ENCODE data around the gene AXIN1.
"Not testable (repeated sequence)": the region's sequence is repeated elsewhere in the genome, so short reads cannot be mapped to it uniquely, and the experiment has no call there.

The AXIN1 gene

GRCh38 chr16:266258-267164, 86.0 kb downstream of the AXIN1 start:
- no peak for DNase-seq (ENCODE audit: low spot score)

- no peak for DNase-seq (ENCODE audit: low spot score)
These were observed 86.8 kb downstream of the AXIN1 start for GRCh38 chr16:265711-266110.

DNA sequence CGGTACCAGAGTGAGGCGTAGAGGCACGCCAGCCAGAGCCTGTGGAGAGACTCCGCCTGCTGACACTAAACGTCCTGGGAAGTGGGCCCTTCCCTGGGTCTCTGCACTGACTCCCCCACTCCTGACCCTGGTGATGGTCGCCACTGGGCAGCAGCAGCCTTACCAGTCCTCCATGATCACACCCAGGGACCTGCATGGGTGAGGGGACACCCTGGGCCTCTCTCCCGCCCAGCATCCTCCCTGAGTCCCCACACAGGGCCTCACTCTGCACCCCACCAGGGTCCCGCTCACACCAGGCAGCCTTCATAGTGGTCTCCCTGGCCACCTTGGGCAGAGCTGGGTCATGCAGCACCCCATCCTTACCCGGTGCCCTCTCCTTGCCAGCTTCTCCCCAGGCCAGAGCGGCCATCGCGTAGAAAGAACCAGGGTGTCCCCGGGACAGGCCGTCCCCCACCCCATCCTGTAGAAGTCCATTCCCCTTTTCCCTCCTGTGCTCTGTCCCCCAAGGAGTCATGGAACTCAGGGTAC, 87.5 kb downstream of the AXIN1 start:
- no peak for DNase-seq (ENCODE audit: low spot score)

- no peak for DNase-seq (ENCODE audit: low spot score)
These were observed 88.0 kb downstream of the AXIN1 start for GRCh38 chr16:264440-264951.

DNA sequence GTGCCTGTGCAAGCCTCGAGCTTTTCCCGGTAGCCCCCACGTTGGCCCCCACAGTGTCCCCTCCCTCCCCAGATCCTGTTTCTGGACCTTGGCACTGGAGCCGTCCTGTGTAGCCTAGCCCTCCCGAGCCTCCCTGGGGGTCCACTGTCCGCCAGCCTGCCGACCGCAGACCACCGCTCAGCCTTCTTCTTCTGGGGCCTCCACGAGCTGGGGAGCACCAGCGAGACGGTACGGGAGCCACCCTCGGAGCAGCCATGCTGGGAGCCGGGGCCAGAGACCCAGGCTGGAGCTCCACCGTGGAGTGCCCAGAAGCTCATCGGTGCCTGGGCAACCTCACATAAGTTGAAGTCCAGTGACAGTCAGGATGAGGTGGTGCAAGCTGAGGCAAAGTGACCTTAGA, 88.6 kb downstream of the AXIN1 start:
- DNase-seq (ENCODE audit: low spot score), result no peak

DNA sequence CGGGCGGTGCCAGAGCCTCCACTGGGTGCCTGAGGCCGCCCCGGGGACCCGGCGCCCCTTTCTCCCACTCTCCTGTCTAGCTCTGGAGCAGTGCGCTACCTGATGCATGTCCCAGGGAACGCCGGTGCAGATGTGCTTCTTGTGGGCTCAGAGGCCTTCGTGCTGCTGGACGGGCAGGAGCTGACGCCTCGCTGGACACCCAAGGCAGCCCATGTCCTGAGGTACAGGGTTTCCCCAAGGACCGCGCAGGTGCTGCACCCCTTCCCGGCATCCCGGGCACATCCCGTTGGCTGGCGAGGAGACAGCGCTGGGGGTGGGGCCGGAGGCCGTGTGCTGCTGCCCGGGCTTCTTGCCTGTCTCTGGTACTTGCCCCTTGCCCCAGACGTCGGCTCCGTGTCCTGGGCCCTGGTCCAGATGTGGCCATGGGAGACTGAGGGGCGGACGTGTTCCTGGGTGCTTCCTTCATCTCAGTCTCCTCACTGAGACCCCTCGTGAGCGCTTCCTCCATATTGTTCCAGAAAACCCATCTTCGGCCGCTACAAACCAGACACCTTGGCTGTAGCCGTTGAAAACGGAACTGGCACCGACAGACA, 89.2 kb downstream of the AXIN1 start:
- DNase-seq (ENCODE audit: low spot score), result no peak

DNA sequence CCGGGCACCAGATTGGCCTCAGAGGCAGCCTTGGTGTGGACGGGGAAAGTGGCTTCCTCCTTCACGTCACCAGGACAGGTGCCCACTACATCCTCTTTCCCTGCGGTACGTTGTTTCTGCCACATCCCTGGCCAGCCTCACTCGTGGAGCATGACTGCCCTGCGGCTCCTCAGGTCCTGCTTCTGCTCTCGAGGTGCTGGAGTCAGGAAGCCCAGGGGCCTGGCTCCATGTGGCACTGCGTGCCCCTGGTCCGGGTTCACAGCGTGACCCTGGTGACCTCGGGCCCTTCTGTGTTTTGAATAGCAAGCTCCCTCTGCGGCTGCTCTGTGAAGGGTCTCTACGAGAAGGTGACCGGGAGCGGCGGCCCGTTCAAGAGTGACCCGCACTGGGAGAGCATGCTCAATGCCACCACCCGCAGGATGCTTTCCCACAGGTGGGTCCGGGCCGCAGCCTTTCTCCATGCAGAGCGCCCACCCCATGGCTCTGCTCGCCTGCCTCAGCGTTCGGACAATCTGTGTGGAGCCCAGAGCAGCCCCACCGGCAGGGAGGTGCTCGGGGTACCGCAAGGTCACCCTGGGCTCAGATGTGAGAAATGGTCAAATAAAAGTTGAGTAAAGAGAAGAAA, 90.3 kb downstream of the AXIN1 start:
- no peak for DNase-seq (ENCODE audit: low spot score)

GRCh38 chr16:261031-261691, 91.4 kb downstream of the AXIN1 start:
- no peak for DNase-seq (ENCODE audit: low spot score)

DNA sequence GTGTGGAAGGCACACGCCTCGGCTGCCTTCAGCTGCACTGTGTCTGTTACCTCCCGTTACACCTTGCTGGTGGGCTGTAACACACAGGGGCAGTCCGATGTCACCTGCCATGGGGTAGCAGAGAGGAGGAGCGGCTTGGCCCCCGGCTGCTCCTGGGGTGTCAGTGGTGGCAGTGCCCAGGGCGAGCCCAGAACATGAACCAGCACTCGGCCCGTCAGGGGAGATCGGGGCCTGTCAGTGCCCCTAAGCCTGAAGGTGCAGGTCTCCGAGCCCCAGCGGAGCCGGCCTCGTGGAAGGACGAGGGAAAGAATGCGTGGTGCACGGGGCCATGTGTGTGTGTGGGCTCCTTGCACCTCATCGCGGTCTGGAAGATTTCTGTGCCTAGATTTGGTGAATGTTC, 92.2 kb downstream of the AXIN1 start:
- no peak for DNase-seq (ENCODE audit: low spot score)

- DNase-seq (ENCODE audit: low spot score), result no peak
These were observed 92.7 kb downstream of the AXIN1 start for GRCh38 chr16:259814-260253.

DNA sequence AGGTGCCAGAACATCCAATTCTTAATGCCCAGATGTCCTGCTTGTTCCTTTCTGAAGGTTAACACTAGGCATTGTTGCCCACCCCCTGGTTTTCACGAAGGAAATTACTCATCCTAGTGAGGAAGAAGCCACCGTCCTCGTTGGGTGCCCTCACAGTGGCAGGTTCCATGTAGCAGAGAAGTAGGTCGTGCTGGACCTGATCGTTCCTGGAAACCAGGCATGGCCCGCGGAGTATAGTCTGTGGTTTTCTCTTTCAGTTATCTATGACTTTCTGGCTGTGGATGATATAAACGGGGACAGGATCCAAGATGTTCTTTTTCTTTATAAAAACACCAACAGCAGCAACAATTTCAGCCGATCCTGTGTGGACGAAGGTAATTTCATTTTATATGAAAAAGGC, 93.3 kb downstream of the AXIN1 start:
- DNase-seq (ENCODE audit: low spot score), result no peak

- not testable (repeated sequence) for DNase-seq (ENCODE audit: low spot score)
These were observed 94.4 kb downstream of the AXIN1 start for GRCh38 chr16:258091-258490.

- no peak for DNase-seq (ENCODE audit: low spot score)
These were observed 97.3 kb downstream of the AXIN1 start for GRCh38 chr16:255183-255582.

DNA sequence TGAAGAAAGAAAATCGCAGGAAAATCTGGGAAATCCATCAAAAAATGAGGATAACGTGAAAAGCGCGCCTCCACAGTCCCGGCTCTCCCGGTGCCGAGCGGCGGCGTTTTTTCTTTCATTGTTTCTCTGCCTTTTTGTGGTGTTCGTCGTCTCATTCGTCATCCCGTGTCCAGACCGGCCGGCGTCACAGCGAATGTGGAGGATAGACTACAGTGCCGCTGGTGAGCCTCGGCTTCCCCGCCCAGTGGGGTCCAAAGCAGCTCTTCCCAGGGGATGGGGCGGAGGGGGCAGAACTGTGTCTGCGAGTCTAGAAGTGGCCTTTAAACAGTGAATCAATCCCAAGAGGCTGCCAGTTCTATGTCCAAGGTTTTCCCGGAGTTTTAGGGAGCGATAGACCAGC, 98.1 kb downstream of the AXIN1 start:
- DNase-seq (ENCODE audit: low spot score), result no peak

DNA sequence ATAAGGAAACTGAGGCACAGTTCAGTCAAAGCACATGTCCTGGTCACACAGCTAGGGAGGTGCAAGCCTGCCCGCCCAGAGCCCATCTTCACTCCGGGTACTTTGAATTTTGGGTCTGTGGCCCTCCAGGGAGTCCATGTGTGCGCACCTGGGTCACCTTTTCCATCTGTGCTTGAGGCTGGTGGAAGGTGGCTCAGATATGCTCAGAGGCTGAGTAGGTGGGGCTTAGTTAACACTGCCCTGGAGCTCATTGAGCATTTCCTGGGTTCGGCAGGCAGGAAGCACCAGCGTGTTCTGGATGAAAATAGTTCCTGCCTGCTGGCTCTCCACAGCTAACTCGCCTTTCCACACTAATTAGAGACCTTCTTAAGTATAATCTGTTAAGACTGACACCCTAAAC, 98.7 kb downstream of the AXIN1 start:
- DNase-seq (ENCODE audit: low spot score), result no peak

- no peak for DNase-seq (ENCODE audit: low spot score)
These were observed 99.9 kb downstream of the AXIN1 start for GRCh38 chr16:252366-253337.

- DNase-seq (ENCODE audit: low spot score), result no peak
These were observed 103.1 kb downstream of the AXIN1 start for GRCh38 chr16:249431-249830.

DNA sequence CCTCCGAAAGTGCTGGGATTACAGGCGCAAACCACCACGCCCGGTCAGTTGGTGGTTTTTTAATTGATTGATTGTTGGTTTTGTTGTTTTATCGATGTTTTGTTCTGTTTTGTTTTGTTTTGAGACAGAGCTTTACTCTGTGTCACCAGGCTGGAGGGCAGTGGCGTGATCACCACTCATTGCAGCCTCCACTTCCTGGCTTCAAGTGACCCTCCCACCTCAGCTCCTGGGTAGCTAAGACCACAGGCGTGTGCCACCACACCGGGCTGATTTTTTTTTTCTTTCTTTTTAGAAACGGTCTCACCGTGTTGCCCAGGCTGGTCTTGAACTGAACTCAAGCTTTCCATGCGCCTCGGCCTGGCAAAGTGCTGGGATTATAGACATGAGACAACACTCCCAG, 105.5 kb downstream of the AXIN1 start:
- no peak for DNase-seq (ENCODE audit: low spot score)

DNA sequence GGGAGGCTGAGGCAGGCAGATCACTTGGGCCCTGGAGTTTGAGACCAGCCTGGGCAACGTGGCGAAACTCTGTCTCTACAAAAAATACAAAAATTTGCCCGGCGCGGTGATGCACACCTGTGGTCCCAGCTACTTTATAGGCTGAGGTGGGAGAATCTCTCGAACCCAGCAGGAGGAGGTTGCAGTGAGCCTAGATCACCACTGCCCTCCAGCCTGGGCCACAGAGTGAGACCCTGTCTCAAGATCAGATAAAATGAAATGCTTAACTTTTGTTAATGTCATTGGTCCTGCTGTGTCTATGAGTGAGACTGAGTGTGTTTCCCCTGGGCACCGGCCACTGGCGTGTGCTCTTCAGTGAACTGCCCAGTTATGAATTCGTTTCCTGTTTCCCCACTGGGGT, 107.4 kb downstream of the AXIN1 start:
- DNase-seq (ENCODE audit: low spot score), result no peak

DNA sequence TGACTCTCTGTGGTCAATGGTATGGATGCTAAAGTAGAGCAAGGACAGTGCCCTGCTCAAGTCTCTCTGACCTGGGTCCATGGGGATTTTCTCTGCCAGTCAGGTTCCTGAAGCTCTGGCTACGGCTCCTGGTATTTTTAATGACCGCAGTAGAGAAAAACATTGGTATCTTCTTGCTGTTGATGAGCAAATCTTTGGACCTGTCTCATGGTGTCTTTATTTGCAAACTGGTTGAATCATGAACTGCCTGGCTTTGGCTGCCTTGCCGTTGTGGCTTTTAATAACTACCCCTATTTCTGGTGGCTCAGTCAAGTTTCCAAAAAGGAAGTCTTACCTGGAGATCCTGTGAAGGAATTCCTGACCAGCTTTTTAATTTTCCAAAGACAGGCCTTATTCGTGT, 109.2 kb downstream of the AXIN1 start:
- no peak for DNase-seq (ENCODE audit: low spot score)

- no peak for DNase-seq (ENCODE audit: low spot score)
These were observed 110.2 kb downstream of the AXIN1 start for GRCh38 chr16:242281-242680.
